Measurements from ENCODE around the gene PCSK5.

PCSK5 gene

GRCh38 chr9:76405340-76405739, 514.9 kb downstream of the PCSK5 start:
- DNase-seq: no peak

- no peak for DNase-seq
These were observed 515.4 kb downstream of the PCSK5 start for GRCh38 chr9:76405868-76406267.
